Stomach smooth muscle (tissue), 2 donors: ENCODE data around the gene TOB2.
"Not testable (repeated sequence)": the region's sequence is repeated elsewhere in the genome, so short reads cannot be mapped to it uniquely, and the experiment has no call there.

Experiments
- H3K27ac ChIP-seq: one replicate; pipeline ENCODE4 v1.7.0; 2013; ENCODE audit warnings: mild to moderate bottlenecking, low read length, inconsistent platforms
- H3K27me3 ChIP-seq, 2 donors: one replicate each; pipeline ENCODE4 v1.7.0; 2013; ENCODE audit warnings: low read length in 2 of 2; ENCODE audit not compliant: insufficient read depth in 2 of 2, control insufficient read depth in 1 of 2
- H3K36me3 ChIP-seq, 2 donors: one replicate each; pipeline ENCODE4 v1.7.0; 2013; ENCODE audit warnings: low read length in 2 of 2; ENCODE audit not compliant: control insufficient read depth in 2 of 2, insufficient read depth in 2 of 2
- H3K4me1 ChIP-seq: one replicate; pipeline ENCODE4 v1.7.0; 2013; ENCODE audit warnings: low read length; ENCODE audit not compliant: control insufficient read depth, insufficient read depth
- H3K4me3 ChIP-seq, 2 donors: one replicate each; pipeline ENCODE4 v1.7.0; 2013; ENCODE audit warnings: low read length in 2 of 2
- H3K9ac ChIP-seq, 2 donors: one replicate each; pipeline ENCODE4 v1.7.0; 2013; ENCODE audit warnings: low read length in 2 of 2, mild to moderate bottlenecking in 1 of 2
- H3K9me3 ChIP-seq, 2 donors: one replicate each; pipeline ENCODE4 v1.7.0; 2013; ENCODE audit warnings: low read length in 2 of 2; ENCODE audit not compliant: control insufficient read depth in 2 of 2
- donor health status: healthy.
- donor health status: Pancreatic carcinoma.

The TOB2 gene

DNA sequence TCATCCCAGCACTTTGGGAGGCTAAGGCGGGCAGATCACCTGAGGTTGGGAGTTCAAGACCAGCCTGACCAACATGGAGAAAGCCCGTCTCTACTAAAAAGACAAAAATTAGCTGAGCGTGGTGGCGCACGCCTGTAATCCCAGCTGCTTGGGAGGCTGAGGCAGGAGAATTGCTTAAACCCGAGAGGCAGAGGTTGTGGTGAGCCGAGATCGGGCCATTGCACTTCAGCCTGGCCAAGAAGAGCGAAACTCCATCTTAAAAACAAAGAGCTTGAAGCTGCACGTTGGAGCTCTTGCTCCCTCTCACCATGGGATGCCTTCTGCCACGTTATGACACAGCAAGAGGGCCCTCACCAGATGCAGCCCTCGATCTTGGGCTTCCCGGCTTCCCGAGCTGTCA lies 43.8 kb downstream of the TOB2 start:
- H3K4me3 ChIP-seq, H3K9me3 ChIP-seq, H3K27me3 ChIP-seq, H3K9ac ChIP-seq: not testable (repeated sequence)
- H3K27ac ChIP-seq: peak overlapping the region; percentile 85
- H3K36me3 ChIP-seq: peaks cover 2 to 12% of the 10 kb centered on the region in 2 donors
- peaks cover 29% of the 10 kb centered on the region for H3K4me1 ChIP-seq

GRCh38 chr22:41401781-41402648 lies 44.6 kb downstream of the TOB2 start:
- H3K4me3 ChIP-seq: peak overlapping the region in 1 of 2 donors; percentile 47
- peak overlapping the region; percentile 85 for H3K27ac ChIP-seq
- peaks cover 29% of the 10 kb centered on the region for H3K4me1 ChIP-seq

GRCh38 chr22:41398921-41399320 lies 47.7 kb downstream of the TOB2 start:
- Histone ChIP-seq H3K36me3 (peaks cover 38 to 49% of the 10 kb centered on the region in 2 donors), H3K27ac (no peak overlapping the region), H3K4me3 (no peak overlapping the region)

More at GRCh38 chr22:41401781-41402648, 44.6 kb downstream of the TOB2 start:
- Histone ChIP-seq H3K9me3 (no peaks in the 10 kb centered on the region), H3K27me3 (no peaks in the 10 kb centered on the region), H3K9ac (peak overlapping the region in 1 of 2 donors; percentile 68), H3K36me3 (peaks cover 11 to 19% of the 10 kb centered on the region in 2 donors)

DNA sequence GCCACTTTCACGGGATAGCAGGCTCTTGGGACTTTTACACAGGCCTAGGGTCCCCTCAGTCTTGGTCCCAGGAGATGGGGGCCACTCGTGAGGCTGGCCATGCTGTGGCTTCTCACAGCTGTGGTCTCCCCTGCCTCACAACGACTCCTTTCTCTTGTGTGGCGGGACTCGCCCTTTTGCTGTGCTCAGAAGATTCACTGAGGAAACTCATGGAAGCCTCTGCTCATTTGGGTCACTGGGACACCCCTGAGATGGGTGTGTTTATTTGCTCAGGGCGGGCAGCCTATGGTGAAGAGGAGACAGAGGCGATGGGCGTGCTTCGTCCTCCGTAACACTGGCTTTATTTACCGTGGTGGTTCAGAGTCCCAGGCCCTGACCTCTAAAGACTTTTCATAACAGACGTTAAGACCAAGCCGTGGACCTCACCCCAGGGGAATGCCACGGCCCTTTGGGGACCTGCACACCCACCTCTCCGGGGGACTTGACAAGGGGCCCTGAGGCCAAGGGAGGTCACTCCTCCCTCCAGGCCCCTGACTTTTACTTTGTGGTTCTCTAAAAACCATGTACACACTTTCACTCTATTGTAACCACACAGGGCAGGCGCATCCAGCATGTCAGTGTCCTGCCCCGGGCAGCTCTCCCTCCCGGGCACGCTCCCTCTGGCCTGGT lies 49.3 kb downstream of the TOB2 start:
- Histone ChIP-seq H3K9ac (no peak overlapping the region), H3K36me3 (peaks cover 38 to 49% of the 10 kb centered on the region in 2 donors), H3K4me3 (no peak overlapping the region), H3K27ac (peak overlapping the region; percentile 6), H3K4me1 (peaks cover 21% of the 10 kb centered on the region), H3K27me3 (no peaks in the 10 kb centered on the region), H3K9me3 (no peaks in the 10 kb centered on the region)

More at GRCh38 chr22:41398921-41399320, 47.7 kb downstream of the TOB2 start:
- peaks cover 31% of the 10 kb centered on the region for H3K4me1 ChIP-seq
- H3K9ac ChIP-seq: no peak overlapping the region
- H3K27me3 ChIP-seq: no peaks in the 10 kb centered on the region
- H3K9me3 ChIP-seq: no peaks in the 10 kb centered on the region

DNA sequence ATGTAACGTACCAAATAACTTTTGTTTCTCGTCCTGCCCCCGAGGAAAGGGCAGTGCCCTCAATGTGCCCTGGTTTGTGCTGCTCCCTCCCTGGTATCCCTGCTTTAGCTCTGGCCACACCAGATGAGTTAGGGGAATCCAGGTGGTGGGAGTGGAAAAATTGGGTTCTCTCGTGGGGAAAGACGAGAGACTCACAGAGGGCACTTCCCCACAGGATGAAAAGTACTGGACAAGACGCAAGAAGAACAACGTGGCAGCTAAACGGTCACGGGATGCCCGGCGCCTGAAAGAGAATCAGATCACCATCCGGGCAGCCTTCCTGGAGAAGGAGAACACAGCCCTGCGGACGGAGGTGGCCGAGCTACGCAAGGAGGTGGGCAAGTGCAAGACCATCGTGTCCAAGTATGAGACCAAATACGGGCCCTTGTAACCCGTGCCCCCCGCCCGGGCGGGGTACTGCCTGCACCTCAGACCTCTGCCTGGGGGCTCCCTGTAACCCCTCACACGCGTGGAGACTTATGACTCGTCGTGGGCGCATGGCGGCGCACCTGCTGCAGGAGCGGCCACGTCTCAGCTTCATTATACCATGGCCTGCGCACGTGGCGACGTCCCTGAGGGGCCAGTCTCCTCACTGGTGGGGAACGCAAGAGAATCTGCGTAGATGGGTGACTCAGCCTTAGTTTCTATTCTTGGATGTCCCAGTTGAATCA lies 50.9 kb downstream of the TOB2 start:
- no peak overlapping the region for H3K9ac ChIP-seq

DNA sequence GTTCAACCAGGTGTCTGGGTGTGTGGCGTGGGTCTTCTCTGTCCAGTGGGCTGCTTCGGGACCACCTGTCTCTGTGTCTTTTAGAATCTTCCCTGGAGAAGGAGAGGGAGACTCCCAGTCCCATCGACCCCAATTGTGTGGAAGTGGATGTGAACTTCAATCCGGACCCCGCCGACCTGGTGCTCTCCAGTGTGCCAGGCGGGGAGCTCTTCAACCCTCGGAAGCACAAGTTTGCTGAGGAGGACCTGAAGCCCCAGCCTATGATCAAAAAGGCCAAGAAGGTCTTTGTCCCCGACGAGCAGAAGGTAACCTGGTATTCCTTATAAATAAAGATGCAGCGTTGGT lies 52.6 kb downstream of the TOB2 start:
- peak overlapping the region in 1 of 2 donors; percentile 5 for H3K9ac ChIP-seq
- no peak overlapping the region for H3K27ac ChIP-seq
- peaks cover 45 to 60% of the 10 kb centered on the region in 2 donors for H3K36me3 ChIP-seq
- no peaks in the 10 kb centered on the region for H3K27me3 ChIP-seq
- H3K4me1 ChIP-seq: peaks cover 10% of the 10 kb centered on the region
- H3K4me3 ChIP-seq: no peak overlapping the region
- H3K9me3 ChIP-seq: no peaks in the 10 kb centered on the region

More for the DNA sequence above, 50.9 kb downstream of the TOB2 start:
- H3K4me3 ChIP-seq: no peak overlapping the region
- peaks cover 44 to 56% of the 10 kb centered on the region in 2 donors for H3K36me3 ChIP-seq
- peaks cover 10% of the 10 kb centered on the region for H3K4me1 ChIP-seq
- H3K27ac ChIP-seq: no peak overlapping the region
- no peaks in the 10 kb centered on the region for H3K9me3 ChIP-seq
- no peaks in the 10 kb centered on the region for H3K27me3 ChIP-seq

DNA sequence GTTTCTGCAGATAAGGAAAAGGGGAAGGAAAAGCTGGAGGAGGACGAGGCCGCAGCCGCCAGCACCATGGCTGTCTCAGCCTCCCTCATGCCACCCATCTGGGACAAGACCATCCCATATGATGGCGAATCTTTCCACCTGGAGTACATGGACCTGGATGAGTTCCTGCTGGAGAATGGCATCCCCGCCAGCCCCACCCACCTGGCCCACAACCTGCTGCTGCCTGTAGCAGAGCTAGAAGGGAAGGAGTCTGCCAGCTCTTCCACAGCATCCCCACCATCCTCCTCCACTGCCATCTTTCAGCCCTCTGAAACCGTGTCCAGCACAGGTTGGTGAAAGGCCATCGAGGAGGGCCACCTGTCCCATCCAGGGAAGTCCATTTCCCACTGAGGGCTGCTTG lies 59.3 kb downstream of the TOB2 start:
- Histone ChIP-seq H3K4me3 (no peak overlapping the region), H3K9ac (no peak overlapping the region), H3K36me3 (peaks cover 21 to 27% of the 10 kb centered on the region in 2 donors), H3K27ac (no peak overlapping the region), H3K9me3 (no peaks in the 10 kb centered on the region), H3K4me1 (peaks cover 13% of the 10 kb centered on the region), H3K27me3 (no peaks in the 10 kb centered on the region)

DNA sequence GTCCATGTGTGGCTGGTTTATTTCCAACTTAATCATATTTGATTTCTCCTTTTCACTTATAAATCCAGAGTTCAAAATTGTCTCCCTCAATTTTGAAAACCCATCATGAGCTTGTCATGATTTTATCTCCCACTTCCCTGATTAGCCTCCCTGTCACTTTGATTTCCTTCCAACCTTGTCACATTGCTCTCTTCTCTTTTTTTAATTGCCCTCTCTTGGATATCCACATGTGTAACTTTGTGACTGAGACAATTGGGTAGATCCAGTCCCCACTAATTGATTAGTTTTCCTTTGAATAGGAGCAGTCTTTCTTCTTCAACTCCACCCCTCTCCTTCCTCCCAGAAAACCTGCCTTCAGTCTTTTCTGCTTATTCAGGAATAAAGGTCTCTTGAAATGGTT lies 62.5 kb downstream of the TOB2 start:
- Histone ChIP-seq H3K27me3 (no peaks in the 10 kb centered on the region), H3K4me1 (peaks cover 22% of the 10 kb centered on the region), H3K9ac (no peak overlapping the region), H3K9me3 (no peaks in the 10 kb centered on the region), H3K4me3 (no peak overlapping the region), H3K36me3 (peaks cover 13% of the 10 kb centered on the region in 2 donors), H3K27ac (peak overlapping the region; percentile 37)
